ENCODE data around the gene BCAR1. TPM values are rescaled to one million over a fixed set of nuclear protein-coding genes. Genes with fewer than 3 reads are reported as not detected.

BCAR1 gene
- total and polyA plus RNA-seq, 2 of the 13 experiments (the other 11 are each of a cell fraction or from before 2014, with no cell fraction given) = 48.1 to 51.7 TPM

- peak; percentile 54; the same call in 1 of the 2 replicates for TF ChIP-seq ZNF792 (CRISPR knock-in tag; IDR thresholded peaks at IDR 0.05)
- no peak for TF ChIP-seq CCAR2 (optimal IDR thresholded peaks at IDR 0.05; ENCODE audit: low read depth, low read length)
- peak; percentile 61; the same call in 1 of the 2 replicates for TF ChIP-seq ATF5 (CRISPR knock-in tag; IDR thresholded peaks at IDR 0.05; ENCODE audit: low read depth)
- TF ChIP-seq, protein P1, sequence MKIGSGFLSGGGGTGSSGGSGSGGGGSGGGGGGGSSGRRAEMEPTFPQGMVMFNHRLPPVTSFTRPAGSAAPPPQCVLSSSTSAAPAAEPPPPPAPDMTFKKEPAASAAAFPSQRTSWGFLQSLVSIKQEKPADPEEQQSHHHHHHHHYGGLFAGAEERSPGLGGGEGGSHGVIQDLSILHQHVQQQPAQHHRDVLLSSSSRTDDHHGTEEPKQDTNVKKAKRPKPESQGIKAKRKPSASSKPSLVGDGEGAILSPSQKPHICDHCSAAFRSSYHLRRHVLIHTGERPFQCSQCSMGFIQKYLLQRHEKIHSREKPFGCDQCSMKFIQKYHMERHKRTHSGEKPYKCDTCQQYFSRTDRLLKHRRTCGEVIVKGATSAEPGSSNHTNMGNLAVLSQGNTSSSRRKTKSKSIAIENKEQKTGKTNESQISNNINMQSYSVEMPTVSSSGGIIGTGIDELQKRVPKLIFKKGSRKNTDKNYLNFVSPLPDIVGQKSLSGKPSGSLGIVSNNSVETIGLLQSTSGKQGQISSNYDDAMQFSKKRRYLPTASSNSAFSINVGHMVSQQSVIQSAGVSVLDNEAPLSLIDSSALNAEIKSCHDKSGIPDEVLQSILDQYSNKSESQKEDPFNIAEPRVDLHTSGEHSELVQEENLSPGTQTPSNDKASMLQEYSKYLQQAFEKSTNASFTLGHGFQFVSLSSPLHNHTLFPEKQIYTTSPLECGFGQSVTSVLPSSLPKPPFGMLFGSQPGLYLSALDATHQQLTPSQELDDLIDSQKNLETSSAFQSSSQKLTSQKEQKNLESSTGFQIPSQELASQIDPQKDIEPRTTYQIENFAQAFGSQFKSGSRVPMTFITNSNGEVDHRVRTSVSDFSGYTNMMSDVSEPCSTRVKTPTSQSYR (CRISPR knock-in tag; IDR thresholded peaks at IDR 0.05; ENCODE audit: borderline replicate concordance) = peak; percentile 92
- TF ChIP-seq KLF9 (CRISPR knock-in tag; IDR thresholded peaks at IDR 0.05; ENCODE audit: low read depth) = peak; percentile 50; the same call in 1 of the 2 replicates
- TF ChIP-seq HNF4G (IDR thresholded peaks at IDR 0.05; ENCODE audit: borderline replicate concordance, low read depth, low read length) = peak; percentile 7; the same call in 1 of the 2 replicates
- no peak for TF ChIP-seq HNF4G (CRISPR knock-in tag; IDR thresholded peaks at IDR 0.05; ENCODE audit: borderline replicate concordance, low read depth)
- no peak; the same call in 1 of the 2 replicates for TF ChIP-seq DNMT1 (CRISPR knock-in tag; IDR thresholded peaks at IDR 0.05)
- TF ChIP-seq, protein P2, sequence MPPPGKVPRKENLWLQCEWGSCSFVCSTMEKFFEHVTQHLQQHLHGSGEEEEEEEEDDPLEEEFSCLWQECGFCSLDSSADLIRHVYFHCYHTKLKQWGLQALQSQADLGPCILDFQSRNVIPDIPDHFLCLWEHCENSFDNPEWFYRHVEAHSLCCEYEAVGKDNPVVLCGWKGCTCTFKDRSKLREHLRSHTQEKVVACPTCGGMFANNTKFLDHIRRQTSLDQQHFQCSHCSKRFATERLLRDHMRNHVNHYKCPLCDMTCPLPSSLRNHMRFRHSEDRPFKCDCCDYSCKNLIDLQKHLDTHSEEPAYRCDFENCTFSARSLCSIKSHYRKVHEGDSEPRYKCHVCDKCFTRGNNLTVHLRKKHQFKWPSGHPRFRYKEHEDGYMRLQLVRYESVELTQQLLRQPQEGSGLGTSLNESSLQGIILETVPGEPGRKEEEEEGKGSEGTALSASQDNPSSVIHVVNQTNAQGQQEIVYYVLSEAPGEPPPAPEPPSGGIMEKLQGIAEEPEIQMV (CRISPR knock-in tag; IDR thresholded peaks at IDR 0.05; ENCODE audit: low read depth) = no peak
- peak; percentile 75; the same call in 1 of the 2 replicates for TF ChIP-seq ZZZ3 (CRISPR knock-in tag; IDR thresholded peaks at IDR 0.05; ENCODE audit: borderline replicate concordance)
- peak; percentile 91 for TF ChIP-seq ZNF605 (CRISPR knock-in tag; IDR thresholded peaks at IDR 0.05)
- peak; percentile 84; the same call in 1 of the 2 replicates for TF ChIP-seq ZNF775 (CRISPR knock-in tag; IDR thresholded peaks at IDR 0.05; ENCODE audit: borderline replicate concordance)
- no peak for TF ChIP-seq FOXP1 (IDR thresholded peaks at IDR 0.05)
- no peak for TF ChIP-seq FOXP1 (CRISPR knock-in tag; IDR thresholded peaks at IDR 0.05)
- TF ChIP-seq MYC (CRISPR knock-in tag; IDR thresholded peaks at IDR 0.05; ENCODE audit: borderline replicate concordance) = peak; percentile 85
- no peak for TF ChIP-seq ZNF546 (CRISPR knock-in tag; conservative IDR thresholded peaks at IDR 0.05)
- no peak for TF ChIP-seq HOXA7 (CRISPR knock-in tag; IDR thresholded peaks at IDR 0.05)
- TF ChIP-seq ZBTB8A (CRISPR knock-in tag; IDR thresholded peaks at IDR 0.05; ENCODE audit: borderline replicate concordance, low read depth) = peak; percentile 87; the same call in 1 of the 2 replicates
- peak; percentile 60; the same call in 1 of the 2 replicates for TF ChIP-seq ZSCAN22 (CRISPR knock-in tag; IDR thresholded peaks at IDR 0.05)
- TF ChIP-seq ZNF3 (CRISPR knock-in tag; IDR thresholded peaks at IDR 0.05) = no peak
- TF ChIP-seq ZNF557 (CRISPR knock-in tag; IDR thresholded peaks at IDR 0.05) = no peak
- TF ChIP-seq KAT8 (CRISPR knock-in tag; IDR thresholded peaks at IDR 0.05) = peak; percentile 82
- peak; percentile 55; the same call in 1 of the 2 replicates for TF ChIP-seq GFI1 (CRISPR knock-in tag; IDR thresholded peaks at IDR 0.05; ENCODE audit: borderline replicate concordance)
- TF ChIP-seq HES4 (CRISPR knock-in tag; IDR thresholded peaks at IDR 0.05; ENCODE audit: borderline replicate concordance) = peak; percentile 63; the same call in 1 of the 2 replicates
- peak; percentile 87 for TF ChIP-seq ZBTB7A (CRISPR knock-in tag; IDR thresholded peaks at IDR 0.05)
- TF ChIP-seq FLYWCH1 (CRISPR knock-in tag; IDR thresholded peaks at IDR 0.05) = no peak
Measured at GRCh38 chr16:75265911-75266701, 14.7 kb upstream of the BCAR1 start (continued).

Data from HepG2 (cell line).